Right lobe of liver (tissue), 6 donors: ENCODE results near the gene LRTM2. TPM values are rescaled to one million over a fixed set of nuclear protein-coding genes. Genes with fewer than 3 reads are reported as not detected.

ENCODE experiments used
- ATAC-seq, 4 donors: fragments of 200-7000 bp; cut with Tn5 transposase; one replicate each; pipeline ENCODE4 v1.9.1; 2020; ENCODE audit warnings: mild to moderate bottlenecking in 4 of 4, moderate library complexity in 4 of 4
- DNase-seq, 3 donors: peaks; one replicate each; pipeline ENCODE4 v3.0.0-alpha.2; 2020
- H3K27ac ChIP-seq, 3 donors: fragments of 200-600 bp; one replicate each; pipeline ENCODE4 v1.8.0; 2022
- H3K27me3 ChIP-seq, 2 donors: fragments of 200-600 bp; one replicate each; pipeline ENCODE4 v1.8.0; 2022
- H3K36me3 ChIP-seq, 4 donors: fragments of 200-600 bp; sonication (generic) in 1 of 4; one replicate each; pipeline versions ENCODE4 v1.5.1 to v1.8.0; 2017 to 2022; ENCODE audit warnings: control low read depth in 1 of 4
- H3K4me1 ChIP-seq, 4 donors: fragments of 200-600 bp; sonication (generic) in 1 of 4; one replicate each; pipeline versions ENCODE4 v1.5.1 to v1.8.0; 2017 to 2022; ENCODE audit warnings: control low read depth in 1 of 4
- H3K4me3 ChIP-seq, 3 donors: fragments of 200-600 bp; one replicate each; pipeline ENCODE4 v1.8.0; 2022
- H3K9me3 ChIP-seq, 4 donors: fragments of 200-600 bp; sonication (generic) in 1 of 4; one replicate each; pipeline versions ENCODE4 v1.5.1 to v1.8.0; 2017 to 2022; ENCODE audit warnings: control low read depth in 1 of 4
- CTCF ChIP-seq, 4 donors: fragments of 200-600 bp in 3 of 4; fragments of 450-650 bp in 1 of 4; IDR thresholded peaks; one replicate each; pipeline versions ENCODE4 v1.5.1 to v1.8.0; 2016 to 2022; ENCODE audit warnings: antibody characterized with exemption in 4 of 4, mild to moderate bottlenecking in 2 of 4
- POLR2A ChIP-seq: fragments of 450-650 bp; IDR thresholded peaks from one replicate; pipeline ENCODE4 v1.6.1; 2017; ENCODE audit warnings: antibody characterized with exemption, mild to moderate bottlenecking
- WGBS: methylation state at CpG from one replicate; pipeline ENCODE4 v1.1.6; 2018; ENCODE audit warnings: low coverage, low lambda C conversion rate; ENCODE audit not compliant: insufficient coverage; ENCODE audit errors: missing lambda C conversion rate; 5-methylcytosine and 5-hydroxymethylcytosine counted together
- intact Hi-C, 2 donors: fragments of 100-400 bp; cut with DNase I; formaldehyde crosslinking; loops; one replicate each; pipeline versions ENCODE4 v1.11.2 to v1.14.1; 2022
- total RNA-seq, 6 experiments: library from RNA; depleted of rRNA in 2 of 6; stranded (reverse); fragments of >200 nt in 2 of 6; fragmentation: NEBNext Ultra II Directional in 3 of 6; extraction: Animal tissue kit (Norgen Biotek cat#: 25700) in 3 of 6; gene quantifications; one replicate each; pipeline versions ENCODE4 v1.1.0 to v1.2.4, GENCODE V29; 2016 to 2023
- donor health status: DM: no; HTN: yes; CAD: no.
- donor health status: DM: no; HTN: no; CAD: no.
- donor health status: DM: no; HTN: no; CAD: no.
- donor health status: DM: no; HTN: yes; CAD: no.
- donor health status: DM: no; HTN: yes; CAD: no.

The LRTM2 gene
- total RNA-seq, 6 experiments from 2014 or later: not detected

GRCh38 chr12:1829306-1829900, 9.0 kb downstream of the LRTM2 start:
- Histone ChIP-seq H3K9me3 (no peaks in the 10 kb centered on the region), H3K4me3 (no peak overlapping the region), H3K27me3 (no peaks in the 10 kb centered on the region), H3K36me3 (no peaks in the 10 kb centered on the region), H3K27ac (no peak overlapping the region), H3K4me1 (no peaks in the 10 kb centered on the region)
- ATAC-seq (no peak), DNase-seq (peak in 2 of 3 donors; percentile 7 to 26)
- 63% methylated on average over 6 of the region's 11 CpGs for WGBS
- intact Hi-C loops: loop anchor here in 1 of 2 donors (10.0 kb wide), 1 partner anchor 85 kb away; the partner anchor contains the start of gene CACNA2D4
- TF ChIP-seq POLR2A: no peak
- TF ChIP-seq CTCF (IDR thresholded peaks at IDR 0.05): no peak

DNA sequence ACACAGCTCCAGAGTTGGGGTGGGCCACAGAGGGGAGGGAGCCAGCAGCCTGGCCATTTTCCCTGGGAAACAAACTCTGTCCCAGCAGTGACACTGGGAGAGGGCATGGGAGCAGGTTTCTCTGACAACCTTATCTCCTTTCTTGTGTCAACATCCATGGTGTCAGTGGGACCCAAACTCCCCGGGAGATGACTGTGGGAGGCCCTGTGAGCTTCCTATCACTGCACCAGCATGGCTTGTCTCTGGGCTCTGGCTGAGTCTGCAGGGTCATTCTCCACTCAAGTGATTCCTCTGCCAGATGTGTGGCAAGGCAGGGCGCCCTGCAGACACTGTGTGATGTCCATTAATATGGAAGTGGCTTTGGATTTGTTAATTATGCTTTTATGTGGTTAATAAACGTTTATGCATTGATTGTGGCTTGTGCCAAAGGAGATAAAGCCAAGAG, 10.1 kb downstream of the LRTM2 start:
- intact Hi-C loops: no loop called here

DNA sequence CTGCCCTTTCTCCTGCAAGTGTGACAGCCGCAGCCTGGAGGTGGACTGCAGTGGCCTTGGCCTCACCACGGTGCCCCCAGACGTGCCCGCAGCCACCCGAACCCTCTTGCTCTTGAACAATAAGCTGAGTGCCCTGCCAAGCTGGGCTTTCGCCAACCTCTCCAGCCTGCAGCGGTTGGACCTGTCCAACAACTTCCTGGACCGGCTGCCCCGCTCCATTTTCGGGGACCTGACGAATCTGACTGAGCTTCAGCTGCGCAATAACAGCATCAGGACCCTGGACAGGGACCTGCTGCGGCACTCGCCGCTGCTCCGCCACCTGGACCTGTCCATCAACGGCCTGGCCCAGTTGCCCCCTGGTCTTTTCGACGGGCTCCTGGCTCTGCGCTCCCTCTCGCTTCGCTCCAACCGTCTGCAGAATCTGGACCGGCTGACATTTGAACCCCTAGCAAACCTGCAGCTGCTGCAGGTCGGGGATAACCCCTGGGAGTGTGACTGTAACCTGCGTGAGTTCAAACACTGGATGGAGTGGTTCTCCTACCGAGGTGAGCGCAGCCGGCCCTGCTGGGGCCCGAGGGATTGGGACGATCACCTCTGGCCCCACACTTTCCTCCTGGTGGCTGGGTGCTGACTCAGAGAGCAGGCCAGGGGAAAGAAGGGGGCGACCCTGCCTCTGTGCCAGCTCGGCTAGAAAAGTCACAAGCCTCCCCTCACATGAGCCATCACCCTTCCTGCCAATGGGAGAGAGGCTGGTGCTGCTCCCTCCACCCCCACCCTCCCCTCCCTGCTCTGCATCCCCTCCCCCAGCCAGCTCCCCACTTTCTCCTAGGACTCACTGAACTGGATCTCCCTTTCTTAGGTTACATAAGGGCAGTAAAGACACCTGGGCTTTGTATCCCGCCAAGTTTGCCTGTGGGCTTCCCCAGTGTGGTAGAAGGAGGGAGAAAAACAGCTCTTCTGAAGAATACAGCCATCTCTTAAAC, 10.9 kb downstream of the LRTM2 start:
- Histone ChIP-seq H3K27ac (no peak overlapping the region), H3K4me3 (no peak overlapping the region), H3K36me3 (no peaks in the 10 kb centered on the region), H3K4me1 (no peaks in the 10 kb centered on the region), H3K9me3 (no peaks in the 10 kb centered on the region), H3K27me3 (no peaks in the 10 kb centered on the region)
- WGBS: 7% methylated on average over 24 of the region's 34 CpGs
- TF ChIP-seq CTCF (IDR thresholded peaks at IDR 0.05) (no peak), POLR2A (no peak)
- intact Hi-C loops: no loop called here
- ATAC-seq (peak; percentile 44 to 76 (median 68)), DNase-seq (peak in 2 of 3 donors; percentile 49 to 61)

More for the DNA sequence above, 10.1 kb downstream of the LRTM2 start:
- Histone ChIP-seq H3K27ac (no peak overlapping the region), H3K27me3 (no peaks in the 10 kb centered on the region), H3K9me3 (no peaks in the 10 kb centered on the region), H3K4me3 (no peak overlapping the region), H3K36me3 (no peaks in the 10 kb centered on the region), H3K4me1 (no peaks in the 10 kb centered on the region)
- no peak for TF ChIP-seq CTCF (IDR thresholded peaks at IDR 0.05)
- no peak for TF ChIP-seq POLR2A
- WGBS: 16% methylated on average over 2 of the region's 3 CpGs
- ATAC-seq (no peak), DNase-seq (peak in 1 of 3 donors; percentile 16)

DNA sequence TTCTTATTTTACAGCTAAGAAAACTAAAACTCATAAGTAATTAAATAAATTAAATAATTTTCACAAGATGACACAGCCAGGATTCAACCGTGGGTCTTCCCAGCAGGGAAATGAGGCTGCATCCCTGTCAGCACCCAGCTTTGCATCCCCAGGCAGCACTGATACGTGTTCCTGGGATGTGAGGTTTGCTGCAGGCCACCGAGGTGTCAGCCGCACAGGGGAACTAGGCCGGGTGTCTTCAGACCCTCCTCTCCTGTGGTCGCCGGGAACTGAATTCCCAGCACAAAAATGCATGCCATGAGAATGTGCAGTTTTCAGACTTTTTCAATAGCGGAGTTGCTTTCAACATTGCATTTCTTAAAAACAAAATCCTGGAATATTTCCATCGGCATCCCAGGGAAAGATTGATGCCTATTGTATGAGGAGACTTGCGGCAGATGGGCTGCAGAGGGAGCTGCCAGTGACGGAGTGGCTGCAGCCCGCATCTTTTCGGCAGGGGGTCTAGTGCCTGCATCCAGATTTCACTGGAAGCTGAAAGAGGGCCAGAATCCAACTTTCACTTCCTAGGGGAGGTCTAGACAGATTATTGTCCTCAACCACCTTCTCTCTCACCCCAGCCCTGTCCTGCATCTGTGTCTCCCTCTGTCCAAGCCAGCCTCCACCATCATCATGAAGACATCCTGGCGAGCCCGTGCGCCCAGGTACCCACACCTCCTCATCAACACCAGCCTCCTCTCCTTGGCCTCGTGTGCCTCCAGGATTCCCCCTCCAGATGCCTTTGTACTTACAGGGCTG, 12.6 kb downstream of the LRTM2 start:
- Histone ChIP-seq H3K27ac (no peak overlapping the region), H3K9me3 (no peaks in the 10 kb centered on the region), H3K4me3 (no peak overlapping the region), H3K27me3 (no peaks in the 10 kb centered on the region), H3K4me1 (no peaks in the 10 kb centered on the region), H3K36me3 (no peaks in the 10 kb centered on the region)
- 52% methylated on average over 6 of the region's 17 CpGs for WGBS
- TF ChIP-seq CTCF (IDR thresholded peaks at IDR 0.05): no peak
- TF ChIP-seq POLR2A: no peak
- ATAC-seq (no peak), DNase-seq (peak in 1 of 3 donors; percentile 20)
- intact Hi-C loops: no loop called here
